Gastrocnemius medialis (tissue), 4 donors: Measurements from ENCODE around the gene RASA3.

Source experiments
- POLR2A ChIP-seq, 2 donors: fragments of 450-650 bp; IDR thresholded peaks; one replicate each; pipeline ENCODE4 v1.6.1; 2017; ENCODE audit warnings: antibody characterized with exemption in 2 of 2, mild to moderate bottlenecking in 2 of 2, moderate library complexity in 2 of 2
- TF ChIP-seq, protein P1 (sequence below), 5 experiments: fragments of 450-650 bp in 3 of 5; fragments of 200-600 bp in 2 of 5; sonication (generic) in 2 of 5; IDR thresholded peaks in 4 of 5; conservative IDR thresholded peaks in 1 of 5; 1 replicate in 4 of 5; 2 replicates in 1 of 5; pipeline ENCODE4 v1.5.1; 2016 to 2019; ENCODE audit warnings: antibody characterized with exemption in 5 of 5, mild to moderate bottlenecking in 3 of 5, moderate library complexity in 3 of 5

DNA sequence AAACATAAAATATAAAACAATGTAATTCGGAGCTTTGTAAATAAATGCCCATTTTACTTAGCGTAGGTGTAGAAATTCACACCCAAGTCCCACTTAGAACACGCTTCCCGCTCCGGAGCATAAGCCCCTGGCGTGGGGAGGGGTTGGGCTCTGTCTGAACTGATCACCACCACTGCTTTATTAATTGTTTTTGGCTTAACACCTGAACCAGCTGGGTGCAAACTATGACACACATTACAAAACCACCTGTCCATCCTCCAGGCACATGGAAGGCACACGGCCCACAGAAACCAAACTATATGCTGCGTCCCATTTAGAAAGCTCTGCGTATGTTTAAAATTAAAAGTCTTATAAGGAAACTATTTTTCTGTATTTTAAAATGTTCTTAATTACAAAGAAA is 25.9 kb downstream of the RASA3 start:
- TF ChIP-seq, protein P1, sequence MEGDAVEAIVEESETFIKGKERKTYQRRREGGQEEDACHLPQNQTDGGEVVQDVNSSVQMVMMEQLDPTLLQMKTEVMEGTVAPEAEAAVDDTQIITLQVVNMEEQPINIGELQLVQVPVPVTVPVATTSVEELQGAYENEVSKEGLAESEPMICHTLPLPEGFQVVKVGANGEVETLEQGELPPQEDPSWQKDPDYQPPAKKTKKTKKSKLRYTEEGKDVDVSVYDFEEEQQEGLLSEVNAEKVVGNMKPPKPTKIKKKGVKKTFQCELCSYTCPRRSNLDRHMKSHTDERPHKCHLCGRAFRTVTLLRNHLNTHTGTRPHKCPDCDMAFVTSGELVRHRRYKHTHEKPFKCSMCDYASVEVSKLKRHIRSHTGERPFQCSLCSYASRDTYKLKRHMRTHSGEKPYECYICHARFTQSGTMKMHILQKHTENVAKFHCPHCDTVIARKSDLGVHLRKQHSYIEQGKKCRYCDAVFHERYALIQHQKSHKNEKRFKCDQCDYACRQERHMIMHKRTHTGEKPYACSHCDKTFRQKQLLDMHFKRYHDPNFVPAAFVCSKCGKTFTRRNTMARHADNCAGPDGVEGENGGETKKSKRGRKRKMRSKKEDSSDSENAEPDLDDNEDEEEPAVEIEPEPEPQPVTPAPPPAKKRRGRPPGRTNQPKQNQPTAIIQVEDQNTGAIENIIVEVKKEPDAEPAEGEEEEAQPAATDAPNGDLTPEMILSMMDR (IDR thresholded peaks at IDR 0.05 in 4 of 5, conservative IDR thresholded peaks at IDR 0.05 in 1 of 5) = no peak
- TF ChIP-seq POLR2A (IDR thresholded peaks at IDR 0.05) = no peak
